Stimulated activated CD8-positive, alpha-beta memory T cell treated with anti-CD3 and anti-CD28 coated beads, Interleukin-7, amount 100 ng/mL, for 24 hours (primary cell): ENCODE measurements around the gene SPATA12.

Experiments
- DNase-seq: peaks from one replicate; pipeline ENCODE4 v3.0.0-alpha.2; 2020; ENCODE audit warnings: low read depth

SPATA12 gene

DNA sequence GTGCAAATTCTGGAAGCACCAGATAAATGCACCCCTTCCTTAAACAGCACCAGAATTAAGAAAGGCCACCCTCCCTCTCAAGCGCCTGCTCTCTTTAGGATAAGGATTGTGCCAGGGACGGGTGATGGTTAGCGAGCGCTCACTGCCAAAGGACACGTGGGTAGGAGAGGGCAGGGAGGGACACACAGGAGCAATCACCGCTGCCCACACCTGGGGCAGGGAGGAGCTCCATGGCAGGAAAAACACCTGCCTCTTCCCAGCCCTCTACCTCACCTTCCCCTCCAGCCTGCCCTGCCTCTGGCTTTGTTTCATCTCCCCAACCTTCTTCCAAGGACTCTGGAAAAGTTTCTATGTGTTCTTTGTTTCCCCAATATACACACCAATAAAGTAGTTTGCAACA, 7.3 kb upstream of the SPATA12 start:
- DNase-seq = no peak

DNA sequence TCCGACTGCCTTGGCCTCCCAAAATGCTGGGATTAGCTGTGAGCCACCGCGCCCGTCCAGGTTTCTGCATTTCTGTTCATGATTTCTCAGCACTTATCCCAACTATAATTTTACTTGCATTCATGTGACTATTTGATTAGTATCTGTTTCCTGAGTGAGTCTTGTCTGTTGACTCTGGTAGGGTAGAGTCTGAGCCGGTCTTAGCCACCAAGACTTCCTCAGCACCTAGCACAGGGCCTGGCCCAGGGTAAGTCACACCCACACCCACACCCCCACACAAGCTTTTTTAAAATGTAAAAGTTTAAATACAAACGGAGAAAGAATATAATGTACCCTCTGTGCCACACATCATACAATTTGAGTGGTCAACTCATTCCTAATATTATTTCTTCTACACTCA, 3.1 kb upstream of the SPATA12 start:
- no peak for DNase-seq

DNA sequence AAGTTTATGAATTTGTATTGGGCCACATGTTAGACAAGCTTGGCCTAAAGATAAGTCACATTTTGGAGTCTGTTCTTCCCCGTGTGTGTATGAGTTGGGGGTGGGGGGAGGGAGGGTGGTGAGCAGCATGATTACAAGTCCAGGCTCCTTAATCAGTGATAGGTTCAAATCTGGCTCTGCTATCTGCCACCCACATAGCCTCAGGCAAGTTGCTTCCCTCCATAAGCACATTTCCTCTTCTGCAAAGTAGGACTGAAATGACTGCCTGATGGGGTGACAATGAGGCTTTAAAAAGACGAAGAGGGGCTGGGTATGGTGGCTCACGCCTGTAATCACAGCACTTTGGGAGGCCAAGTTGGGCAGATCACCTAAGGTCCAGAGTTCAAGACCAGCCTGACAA, 1.1 kb upstream of the SPATA12 start:
- DNase-seq = no peak

- DNase-seq = no peak
These were observed 1.1 kb downstream of the SPATA12 start for GRCh38 chr3:57061556-57061955.

- DNase-seq = no peak
These were observed 1.7 kb downstream of the SPATA12 start for GRCh38 chr3:57062101-57062631.

DNA sequence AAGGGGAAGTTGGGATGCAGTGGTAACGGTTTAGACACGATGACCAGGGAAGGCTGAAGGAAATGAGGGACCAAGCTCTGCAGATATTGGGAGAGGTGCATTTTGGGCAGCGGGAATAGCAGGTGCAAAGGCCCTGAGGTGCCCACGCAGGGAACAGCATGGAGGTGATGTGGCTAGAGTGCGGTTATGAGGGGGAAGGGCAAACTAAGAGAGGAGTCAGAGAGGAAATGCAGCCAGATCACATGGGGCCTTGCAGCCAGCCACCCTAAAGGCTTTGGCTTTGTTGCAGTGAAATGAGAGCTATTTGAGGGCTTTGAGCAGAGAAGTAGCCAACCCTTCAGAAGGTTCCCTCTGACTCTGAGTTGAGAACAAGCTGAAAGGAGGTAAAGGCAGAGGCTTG, 2.6 kb downstream of the SPATA12 start:
- no peak for DNase-seq

GRCh38 chr3:57064001-57064400, 3.5 kb downstream of the SPATA12 start:
- DNase-seq = no peak

GRCh38 chr3:57064572-57064971, 4.1 kb downstream of the SPATA12 start:
- DNase-seq = no peak

DNA sequence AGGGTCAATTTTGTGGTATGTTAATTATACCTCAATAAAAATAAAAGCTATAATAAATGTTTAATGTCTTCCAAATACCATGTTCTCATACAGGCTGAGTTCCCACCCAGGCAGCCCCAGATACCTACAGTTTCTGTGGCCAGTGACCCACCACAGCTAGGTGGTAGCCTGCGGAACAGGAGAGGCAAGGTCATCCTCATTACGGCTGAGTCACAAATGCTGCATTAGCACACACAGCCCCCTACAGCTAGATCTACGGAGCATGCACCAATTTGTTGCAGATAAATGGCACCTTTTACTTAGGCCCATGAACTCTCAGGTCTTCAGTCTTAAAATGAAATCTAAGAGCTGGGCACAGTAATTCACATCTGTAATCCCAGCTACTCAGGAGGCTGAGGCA, 5.1 kb downstream of the SPATA12 start:
- no peak for DNase-seq

DNA sequence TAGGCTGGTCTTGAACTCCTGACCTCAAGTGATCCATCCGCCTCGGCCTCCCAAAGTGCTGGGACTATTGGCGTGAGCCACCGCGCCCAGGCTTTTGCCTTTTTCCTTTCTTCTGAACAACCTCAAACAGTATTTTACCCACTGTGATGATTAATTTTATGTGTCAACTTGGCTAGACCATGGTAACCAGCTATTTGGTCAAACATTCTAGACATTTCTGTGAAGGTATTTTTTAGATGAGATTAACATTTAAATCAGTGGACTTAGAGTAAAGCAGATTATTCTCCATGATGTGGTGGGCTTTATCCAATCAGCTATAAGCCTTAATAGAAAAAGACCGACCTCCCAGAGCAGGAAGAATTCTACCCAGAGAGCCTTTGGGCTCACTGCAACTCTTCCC, 6.0 kb downstream of the SPATA12 start:
- no peak for DNase-seq

- no peak for DNase-seq
These were observed 8.1 kb downstream of the SPATA12 start for GRCh38 chr3:57068437-57069089.

DNA sequence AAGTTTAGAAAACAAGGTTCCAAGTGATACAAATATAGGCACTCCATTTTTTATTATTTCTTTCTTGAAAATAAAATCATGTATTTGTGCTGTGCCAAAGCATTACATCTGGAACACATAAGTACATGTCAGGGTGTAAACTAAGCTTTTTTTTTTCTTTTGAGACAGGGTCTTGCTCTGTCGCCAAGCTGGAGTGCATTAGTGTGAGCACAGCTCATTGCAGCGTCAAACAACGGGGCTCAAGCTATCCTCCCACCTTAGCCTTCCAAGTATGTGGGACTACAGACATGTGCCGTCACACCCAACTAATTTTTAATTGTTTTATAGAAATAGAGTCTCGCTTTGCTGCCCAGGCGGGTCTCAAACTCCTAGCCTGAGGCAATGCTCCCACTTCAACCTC, 9.0 kb downstream of the SPATA12 start:
- DNase-seq = no peak

DNA sequence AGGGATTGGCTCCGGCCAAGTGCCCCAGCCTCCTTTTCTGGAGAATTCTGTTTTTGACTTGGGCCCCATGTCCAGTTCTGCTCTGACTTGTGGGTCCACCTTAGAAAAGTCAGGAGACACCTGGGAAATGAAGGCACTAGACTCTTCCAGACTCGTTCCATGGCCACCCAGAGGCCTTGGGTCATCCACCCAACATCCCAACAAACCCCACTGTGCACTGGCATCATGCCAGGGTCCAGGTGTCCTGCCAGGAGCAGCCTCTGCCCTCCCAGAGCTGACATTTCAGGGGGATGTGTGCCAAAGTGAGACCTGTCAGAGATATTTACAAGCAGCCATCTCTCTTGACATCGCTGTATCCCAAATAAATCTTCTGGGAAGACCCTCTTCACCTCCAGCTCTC, 13.2 kb downstream of the SPATA12 start:
- no peak for DNase-seq

GRCh38 chr3:57074135-57074534, 13.7 kb downstream of the SPATA12 start:
- no peak for DNase-seq

GRCh38 chr3:57076422-57076951, 16.0 kb downstream of the SPATA12 start:
- DNase-seq = no peak

- DNase-seq = no peak
These were observed 17.3 kb downstream of the SPATA12 start for GRCh38 chr3:57077630-57078343.

DNA sequence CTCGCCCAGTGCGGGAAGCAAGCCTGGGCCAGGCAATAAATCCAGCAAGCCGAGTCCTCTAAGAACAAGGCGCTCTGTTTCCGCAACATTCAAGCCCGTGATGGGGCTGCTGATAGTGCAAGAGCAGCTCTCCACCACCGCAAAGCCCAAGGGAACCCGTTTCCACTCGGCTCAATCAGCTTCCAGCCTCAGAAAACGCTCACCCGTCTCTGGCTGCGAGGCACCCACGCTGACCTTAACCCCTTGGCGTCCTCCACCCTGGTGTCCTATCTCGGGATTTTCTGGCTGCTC, 17.8 kb downstream of the SPATA12 start:
- no peak for DNase-seq

DNA sequence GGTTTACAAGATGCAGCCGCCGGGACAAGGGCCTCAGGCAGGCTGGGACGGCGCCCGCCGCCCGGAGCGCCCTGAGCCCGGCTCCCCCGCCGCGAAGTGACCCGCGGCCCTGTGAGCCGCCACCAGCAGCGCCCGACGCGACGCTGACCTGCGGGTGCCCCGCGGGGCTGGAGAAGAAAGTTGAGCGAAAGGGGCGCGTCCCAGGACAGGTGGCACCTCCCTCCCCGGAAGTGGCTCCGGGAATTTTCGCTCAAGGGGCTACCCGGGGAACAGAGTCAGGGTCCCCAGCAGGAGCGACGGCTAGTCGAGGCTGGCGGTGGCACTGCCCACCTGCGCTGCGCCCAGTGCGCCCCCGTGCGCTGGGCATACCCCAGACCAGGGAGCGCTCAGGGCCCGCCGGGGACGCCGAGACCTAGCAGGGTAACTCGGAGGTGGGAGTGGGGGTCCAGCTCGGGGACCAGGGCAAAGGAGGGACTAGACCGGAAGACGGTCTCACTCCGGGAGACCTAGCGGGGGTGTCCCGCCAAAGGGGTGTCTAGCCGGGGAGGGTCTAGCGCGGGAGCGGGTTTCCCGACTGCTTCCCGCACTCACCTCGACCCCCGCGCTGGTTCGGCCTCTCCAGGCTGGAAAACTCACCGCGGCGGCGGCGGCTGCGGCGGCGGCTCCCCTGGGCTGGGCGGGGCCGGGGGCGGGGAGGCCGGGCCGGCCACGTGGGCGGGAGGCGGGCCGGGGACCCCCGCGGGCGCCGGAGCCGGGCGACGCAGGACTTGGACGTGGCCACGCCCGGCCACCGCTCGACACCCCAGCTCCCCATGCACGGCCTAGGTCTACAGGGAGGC, 18.4 kb downstream of the SPATA12 start:
- DNase-seq = no peak

DNA sequence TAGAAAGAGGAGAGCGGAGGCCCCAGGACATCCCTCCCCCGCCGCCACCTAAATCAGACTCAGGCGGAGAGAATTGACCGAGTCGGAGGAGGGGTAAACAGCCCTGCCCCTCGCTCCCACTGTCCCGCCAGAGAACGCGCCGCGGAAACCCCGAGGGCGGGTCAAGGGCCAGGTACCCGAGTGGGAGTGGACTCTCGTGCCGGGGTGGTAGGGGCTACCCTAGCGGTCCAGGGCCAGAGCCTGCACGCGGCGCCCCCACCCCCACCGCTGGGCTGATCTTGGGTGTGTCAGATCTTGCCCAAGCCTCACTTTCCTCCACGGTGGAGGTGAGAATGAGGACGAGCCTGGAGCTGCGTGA, 19.0 kb downstream of the SPATA12 start:
- no peak for DNase-seq

DNA sequence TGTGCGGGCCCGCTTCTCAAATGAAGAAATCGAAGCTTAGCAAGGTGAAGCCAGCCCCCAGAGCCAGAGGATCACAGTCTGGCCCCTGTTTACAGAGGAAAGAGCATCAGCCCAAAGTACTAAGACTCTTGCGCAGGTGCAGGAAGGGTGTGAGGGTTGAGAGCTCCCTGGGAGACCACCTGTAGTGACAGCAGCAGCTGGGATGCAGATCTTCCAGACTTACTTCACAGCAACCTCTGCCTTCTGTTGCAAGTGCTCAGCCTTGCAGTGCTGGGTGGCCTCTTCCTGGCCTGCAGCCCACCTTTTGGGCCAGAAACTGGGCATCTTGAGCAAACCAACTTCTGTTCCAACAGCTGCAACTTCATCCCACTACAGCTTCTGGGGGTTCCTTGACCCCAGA, 19.7 kb downstream of the SPATA12 start:
- no peak for DNase-seq

DNA sequence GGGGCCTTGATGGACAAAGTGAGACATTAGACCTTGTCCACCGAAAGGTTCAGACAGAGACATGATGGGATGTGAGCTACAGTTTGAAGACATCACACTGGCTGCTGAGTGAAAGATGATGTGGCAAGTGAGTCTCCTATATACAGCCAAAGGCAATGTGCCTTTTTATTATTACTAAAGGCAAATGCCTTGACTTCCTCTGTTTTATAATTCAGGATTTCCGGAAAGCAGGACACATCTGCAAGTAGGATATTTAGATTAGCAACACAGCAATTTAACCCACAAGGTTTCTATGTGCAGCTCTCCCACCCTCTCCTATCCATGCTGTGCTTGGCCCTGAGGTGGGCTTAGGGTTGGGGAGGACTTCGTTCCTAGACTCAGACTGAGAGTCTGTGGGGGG, 20.7 kb downstream of the SPATA12 start:
- no peak for DNase-seq

DNA sequence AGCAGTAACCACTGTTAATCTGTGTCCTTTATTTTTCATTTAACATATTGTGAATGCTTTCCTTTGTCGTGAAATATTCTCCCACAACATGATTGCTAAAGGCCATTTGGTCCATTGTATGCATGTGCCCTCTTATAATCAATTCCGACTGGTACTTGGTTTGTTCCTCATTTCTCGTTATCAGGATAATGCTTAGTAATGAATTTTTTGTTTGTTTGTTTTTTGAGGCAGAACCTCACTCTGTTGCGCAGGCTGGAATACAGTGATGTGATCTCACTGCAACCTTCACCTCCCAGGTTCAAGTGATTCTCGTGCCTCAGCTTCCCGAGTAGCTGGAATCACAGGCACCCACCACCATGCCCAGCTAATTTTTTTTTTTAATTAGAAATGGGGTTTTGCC, 22.0 kb downstream of the SPATA12 start:
- DNase-seq = no peak
